HG03558 (cell line): ENCODE results near the gene SLCO3A1.
A peak's percentile ranks its signal among the peaks of the same experiment; 100 is the strongest.

Experiments used
- ATAC-seq: cut with Tn5 transposase; IDR thresholded peaks from one replicate; pipeline ENCODE4 v1.9.1; 2021; ENCODE audit warnings: moderate number of reproducible peaks; ENCODE audit not compliant: unreplicated experiment; ENCODE audit errors: extremely low read depth

The SLCO3A1 gene

DNA sequence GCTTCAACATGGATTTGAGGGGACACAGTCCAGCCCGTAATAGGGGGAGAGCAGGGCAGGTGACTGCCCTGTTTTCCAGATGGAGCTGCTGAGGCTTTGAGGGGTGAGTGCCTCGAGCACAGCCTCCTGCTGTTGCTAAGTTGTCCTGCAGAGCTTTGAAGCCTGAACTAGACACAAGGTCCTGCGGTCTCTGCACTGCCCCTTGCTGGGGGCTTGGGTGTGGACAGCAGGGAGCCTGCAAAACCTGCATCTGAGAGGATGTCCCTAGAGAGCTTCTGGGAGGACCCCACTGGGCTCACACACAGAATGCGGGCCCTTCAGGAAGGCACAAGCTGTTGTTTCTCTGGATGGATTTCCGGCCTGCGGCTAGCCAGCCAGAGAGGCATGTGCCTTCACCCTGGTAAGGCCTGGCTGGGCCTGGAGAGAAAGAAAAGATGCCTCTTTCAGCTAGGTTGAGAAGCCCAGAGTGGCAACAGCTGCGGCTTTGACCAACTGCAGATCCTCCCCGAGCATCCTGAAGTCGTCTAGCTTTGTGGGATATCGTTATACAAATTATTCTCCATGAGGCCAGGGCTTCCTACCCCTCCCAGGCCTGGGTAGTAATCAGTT, 226.2 kb downstream of the SLCO3A1 start:
- ATAC-seq: no peak

DNA sequence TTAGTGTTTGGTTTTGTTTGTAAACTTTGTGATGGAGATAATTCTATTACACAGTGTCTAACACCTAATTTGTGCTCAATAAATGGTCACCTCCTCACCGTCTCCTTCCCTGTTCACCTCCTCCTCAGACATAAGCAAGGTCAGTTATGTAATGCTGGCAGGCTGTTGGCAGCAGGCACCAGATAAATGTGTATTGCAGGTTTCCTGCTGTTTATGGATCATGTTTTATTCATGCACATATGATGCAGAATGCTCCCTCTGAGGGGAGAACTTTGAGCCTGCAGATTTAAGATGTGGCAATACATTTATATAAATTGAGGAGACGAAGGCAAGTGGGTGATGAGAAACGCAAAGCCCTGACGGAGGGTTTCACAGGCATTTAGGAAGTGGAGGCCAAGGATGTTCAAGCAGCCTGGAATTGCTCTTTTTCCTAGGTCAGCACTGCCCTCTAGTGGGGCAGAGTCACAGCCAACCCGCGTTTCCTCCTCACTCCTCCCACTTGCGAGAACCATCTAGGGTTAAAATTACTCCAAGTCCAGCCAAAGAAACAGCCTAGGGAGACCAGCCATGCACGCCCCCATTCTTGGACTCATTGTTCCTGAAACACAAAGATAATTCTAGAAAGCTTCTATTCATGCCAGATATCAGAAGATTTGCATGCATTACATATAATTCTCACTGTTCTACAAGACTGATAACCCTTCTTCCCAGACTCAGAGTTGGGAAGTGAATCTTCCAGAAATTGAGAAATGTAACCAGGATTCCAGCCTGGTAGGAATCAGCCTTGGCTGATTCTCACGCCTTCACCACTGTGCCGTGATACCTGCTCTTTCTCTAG, 228.7 kb downstream of the SLCO3A1 start:
- no peak for ATAC-seq

GRCh38 chr15:92083190-92083589, 229.7 kb downstream of the SLCO3A1 start:
- ATAC-seq: no peak

- ATAC-seq: no peak
Measured at GRCh38 chr15:92087211-92087610, 233.7 kb downstream of the SLCO3A1 start.

DNA sequence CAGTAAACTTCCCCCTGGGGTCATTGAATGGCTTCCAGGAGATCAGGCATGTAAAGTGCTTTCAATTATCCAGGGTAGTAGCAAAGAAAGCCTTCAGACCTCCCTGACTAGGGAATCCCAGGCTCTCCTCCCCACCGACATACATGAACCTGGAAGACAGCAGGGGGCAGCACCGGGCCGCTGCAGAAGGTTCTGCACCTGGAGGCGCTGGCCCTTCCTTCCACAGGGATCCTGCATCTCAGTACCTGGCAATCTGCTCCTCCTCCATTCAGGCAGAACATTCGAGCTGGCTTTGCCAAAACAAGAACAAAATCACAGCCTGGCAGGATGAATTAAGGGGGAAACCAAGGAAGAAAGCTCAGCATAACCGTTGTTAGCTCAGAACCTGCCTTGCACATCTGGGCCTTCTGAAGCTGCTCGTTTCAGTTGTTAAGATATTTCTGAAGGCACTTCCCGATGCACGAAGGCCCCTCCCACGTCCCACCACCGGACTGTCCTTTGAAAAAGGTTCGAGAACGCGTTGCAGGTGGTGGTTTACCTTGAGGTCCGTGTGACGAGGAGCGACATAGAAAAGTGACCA, 237.7 kb downstream of the SLCO3A1 start:
- no peak for ATAC-seq

GRCh38 chr15:92092289-92093105, 239.0 kb downstream of the SLCO3A1 start:
- ATAC-seq: no peak

- ATAC-seq: peak; percentile 72
Measured at GRCh38 chr15:92095693-92096092, 242.2 kb downstream of the SLCO3A1 start.

DNA sequence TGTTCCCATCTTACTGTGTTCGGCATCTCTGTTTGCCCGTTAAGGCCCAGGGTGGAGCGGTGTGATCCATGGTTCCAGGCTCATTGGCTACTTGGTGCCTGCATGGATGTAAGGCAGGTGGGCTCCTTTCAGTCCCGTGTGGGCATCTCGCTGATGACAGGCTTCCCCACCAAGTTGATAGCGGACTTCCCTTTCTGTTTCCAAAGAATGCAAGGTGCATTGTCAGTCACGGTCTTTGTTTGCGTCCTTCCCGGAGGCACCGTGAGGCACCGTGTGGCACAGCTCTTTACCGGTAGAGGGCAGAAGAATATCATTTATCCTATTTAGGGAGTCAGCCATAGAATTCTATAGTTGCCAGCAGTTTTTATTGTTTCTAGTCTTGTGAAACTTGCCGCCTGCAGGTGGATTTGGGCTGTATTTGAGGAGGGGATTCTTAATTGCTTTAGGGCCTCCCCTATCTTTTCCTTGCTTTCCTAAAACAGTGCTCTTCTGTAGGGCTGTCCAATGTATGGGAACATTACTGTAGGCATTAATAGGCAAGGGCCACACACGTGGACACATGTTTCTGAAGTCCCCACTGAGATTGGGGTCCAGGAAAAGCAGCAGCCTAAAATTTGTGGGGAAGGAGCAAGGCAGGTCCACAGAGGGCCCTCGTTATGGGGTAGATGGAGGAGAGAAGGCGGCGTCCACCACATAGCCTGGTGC, 244.1 kb downstream of the SLCO3A1 start:
- ATAC-seq: peak; percentile 35

- no peak for ATAC-seq
Measured at GRCh38 chr15:92098869-92099268, 245.4 kb downstream of the SLCO3A1 start.

GRCh38 chr15:92100301-92100700, 246.8 kb downstream of the SLCO3A1 start:
- no peak for ATAC-seq

DNA sequence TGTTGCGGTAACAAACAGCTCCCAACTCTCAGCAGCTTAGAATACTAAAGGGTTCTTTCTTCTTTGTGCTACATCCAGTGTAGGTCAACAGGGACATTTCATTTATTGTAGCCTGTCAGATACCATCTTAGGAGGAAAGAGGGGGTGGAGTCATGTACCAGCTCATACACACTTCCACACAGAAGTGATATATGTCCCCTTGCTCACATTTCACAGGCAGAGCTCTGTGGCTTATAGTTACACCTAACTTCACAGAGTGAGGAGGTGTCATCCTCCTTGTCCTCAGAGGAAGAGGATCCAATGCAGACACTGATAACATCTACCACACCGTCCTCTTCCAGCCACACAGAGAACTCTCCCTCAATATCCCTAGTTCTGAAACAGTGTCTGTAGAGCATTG, 247.2 kb downstream of the SLCO3A1 start:
- ATAC-seq: no peak

DNA sequence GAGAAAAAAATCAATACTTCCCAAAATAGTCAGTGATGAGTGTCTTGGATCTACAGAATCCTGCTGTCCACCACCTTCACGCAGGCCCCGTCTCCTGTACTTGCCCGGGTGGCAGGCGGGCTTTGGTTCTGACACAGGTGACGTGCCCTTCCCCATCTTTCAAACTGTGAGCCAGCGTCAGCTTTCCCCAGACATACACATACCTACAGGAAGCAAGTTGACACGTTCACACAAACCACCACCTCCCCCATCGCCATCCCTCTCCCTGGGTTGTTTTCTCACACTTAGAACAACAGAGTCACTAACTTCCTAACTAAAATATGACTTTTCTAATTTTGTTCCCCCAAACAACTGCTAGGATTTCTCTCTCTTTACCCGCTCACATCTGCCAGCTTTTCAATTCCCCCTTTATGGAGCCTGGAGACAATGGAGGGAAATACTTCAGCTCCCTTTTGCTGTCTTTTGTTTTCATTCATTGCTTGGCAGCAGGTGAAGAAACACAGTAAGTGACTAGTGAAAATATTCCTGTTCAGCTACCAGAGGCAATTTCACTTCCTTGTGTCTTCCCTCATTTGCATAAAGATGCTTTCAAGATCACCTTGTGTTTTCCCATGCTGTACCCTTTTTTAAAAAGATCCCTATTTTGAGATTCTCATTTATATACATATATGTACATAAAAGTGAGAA, 248.3 kb downstream of the SLCO3A1 start:
- ATAC-seq: peak; percentile 47

DNA sequence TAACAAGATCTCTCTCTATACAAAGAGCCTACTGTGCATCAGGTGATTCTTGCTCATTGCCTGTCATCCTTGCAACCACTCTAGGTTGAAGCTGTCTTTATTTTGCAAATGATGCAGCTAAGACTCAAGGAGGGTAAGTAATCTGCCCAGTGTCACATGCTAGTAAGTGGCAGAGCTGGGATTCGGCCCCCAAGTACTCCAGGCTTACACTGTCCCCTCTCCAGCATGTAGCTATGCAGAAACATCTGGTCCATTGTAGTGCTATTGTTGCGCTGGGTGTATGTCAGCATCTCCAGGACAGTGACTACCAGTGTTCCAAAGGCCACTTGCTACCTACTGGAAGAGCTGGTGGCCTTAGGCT, 248.9 kb downstream of the SLCO3A1 start:
- no peak for ATAC-seq

DNA sequence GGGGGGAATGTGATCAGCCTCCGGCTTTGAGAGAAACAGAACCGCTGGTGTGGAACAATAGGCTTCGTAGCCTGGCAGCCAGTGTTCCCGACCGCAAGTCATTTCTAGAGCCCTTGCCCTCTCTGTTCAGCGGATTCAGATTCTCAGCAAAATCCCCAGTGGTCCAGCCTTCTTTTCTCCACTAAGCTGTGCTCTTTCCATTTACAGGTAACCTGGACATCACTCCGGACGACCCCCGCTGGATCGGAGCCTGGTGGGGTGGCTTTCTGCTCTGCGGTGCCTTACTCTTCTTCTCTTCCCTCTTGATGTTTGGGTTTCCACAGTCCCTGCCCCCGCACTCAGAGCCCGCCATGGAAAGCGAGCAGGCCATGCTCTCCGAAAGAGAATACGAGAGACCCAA, 250.6 kb downstream of the SLCO3A1 start:
- no peak for ATAC-seq

GRCh38 chr15:92105611-92106010, 252.1 kb downstream of the SLCO3A1 start:
- ATAC-seq: no peak

DNA sequence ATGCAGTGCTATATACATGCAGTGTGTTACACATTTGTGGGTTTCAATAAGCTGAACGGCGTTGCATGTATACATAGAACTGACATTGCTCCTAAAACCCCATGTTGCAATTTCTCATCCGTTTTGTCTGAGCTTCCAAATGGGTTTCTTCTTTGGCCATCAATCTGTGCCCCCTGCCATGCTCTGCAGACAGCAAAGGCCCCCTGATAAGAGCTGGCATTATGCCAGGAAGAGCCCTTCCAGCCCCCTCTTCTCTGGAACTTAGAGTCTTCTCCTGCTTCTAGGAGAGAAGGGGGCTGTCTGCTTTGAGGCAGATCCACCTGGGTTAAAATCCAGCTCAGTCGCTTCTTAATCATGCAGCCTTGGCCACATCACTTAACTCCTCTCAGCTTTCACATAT, 254.0 kb downstream of the SLCO3A1 start:
- ATAC-seq: no peak

GRCh38 chr15:92109191-92109873, 255.8 kb downstream of the SLCO3A1 start:
- ATAC-seq: no peak

DNA sequence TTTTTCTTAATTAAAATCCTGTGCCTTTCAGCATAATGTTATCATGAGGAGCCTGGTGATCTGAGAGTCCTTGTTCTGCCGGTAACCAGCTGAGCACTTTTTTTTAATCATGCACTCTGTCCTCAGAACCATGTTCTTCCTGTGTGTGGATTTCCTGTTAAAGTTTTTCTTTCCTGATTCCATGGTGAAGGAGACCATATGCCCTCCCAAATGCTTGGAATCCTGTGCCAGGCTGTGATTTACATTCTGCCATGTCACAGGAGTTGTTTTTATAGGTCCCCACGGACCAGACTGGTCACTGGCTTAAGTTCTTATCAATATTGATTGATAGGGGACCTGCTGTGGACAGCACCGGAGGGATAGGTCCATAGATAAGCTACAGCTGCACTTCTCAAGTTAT, 257.8 kb downstream of the SLCO3A1 start:
- no peak for ATAC-seq

DNA sequence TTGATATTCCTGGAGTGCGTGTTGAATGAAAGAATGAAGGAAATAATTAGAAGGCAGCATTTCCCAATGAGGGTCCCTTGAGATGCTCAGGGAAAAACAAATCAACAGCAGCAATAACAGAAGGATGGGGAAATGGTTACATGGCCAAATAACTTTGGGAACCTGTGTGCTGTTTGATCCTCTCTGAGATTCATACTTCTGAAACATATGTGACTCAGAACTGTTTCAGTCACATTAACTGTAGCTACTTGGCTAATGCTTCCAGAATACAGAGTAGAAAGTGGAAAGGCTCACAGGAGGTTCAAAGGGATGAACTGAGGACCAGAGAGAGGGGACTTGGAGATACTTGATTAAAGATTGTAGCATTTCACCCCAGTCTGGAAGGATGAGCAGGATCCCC, 258.2 kb downstream of the SLCO3A1 start:
- no peak for ATAC-seq
